ENCODE measurements around the gene RBMS1. TPM values are rescaled to one million over a fixed set of nuclear protein-coding genes. Genes with fewer than 3 reads are reported as not detected.

RBMS1 gene
- total and polyA plus RNA-seq, 2 of the 13 experiments (the other 11 are each of a cell fraction or from before 2014, with no cell fraction given), result 55.5 to 110 TPM

DNA sequence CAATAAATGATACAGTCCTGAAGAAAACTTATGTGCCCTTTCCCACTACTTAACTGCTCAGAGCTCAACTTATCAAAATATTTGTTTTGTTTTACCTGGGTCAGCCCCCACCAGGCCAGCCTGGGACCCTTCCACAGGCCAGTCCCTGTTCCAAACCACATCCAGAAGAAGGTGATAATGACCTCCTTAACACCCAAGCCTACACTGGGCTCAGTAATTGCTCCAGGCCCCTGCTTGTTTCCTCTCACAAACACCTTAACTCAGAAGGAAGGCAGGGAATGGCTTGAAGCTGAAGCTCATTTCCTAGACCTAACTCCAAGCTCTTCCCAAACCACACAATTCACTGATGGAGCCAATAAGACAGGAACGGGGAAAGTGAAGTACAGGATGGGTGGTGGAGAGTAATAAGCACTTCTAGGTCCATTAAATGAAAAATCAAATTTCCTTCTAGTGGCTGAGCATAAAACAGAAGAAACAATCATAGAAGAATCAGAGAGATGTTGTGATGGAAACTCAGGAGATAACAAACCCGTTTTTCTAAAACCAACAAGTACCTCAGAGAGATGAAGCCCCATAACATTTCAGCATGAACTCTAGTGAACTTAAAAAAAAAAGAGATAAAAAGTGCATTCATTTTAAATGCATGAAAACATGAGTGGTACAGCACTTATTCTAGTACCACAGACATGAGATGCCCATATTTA, 160.1 kb downstream of the RBMS1 start:
- no peak for FAIRE-seq
- no peaks in the 10 kb centered on the region for H3K9me3 ChIP-seq (ENCODE audit: low read length)
- peaks cover 32% of the 10 kb centered on the region for H4K20me1 ChIP-seq (ENCODE audit: insufficient read depth, low read length)
- H3K9ac ChIP-seq (ENCODE audit: insufficient read depth, low read depth, low read length), result no peak overlapping the region
- H3K4me2 ChIP-seq (ENCODE audit: low read depth, low read length), result no peak overlapping the region
- no peak for DNase-seq (ENCODE audit: low spot score)
- in situ Hi-C loops (cut with HindIII; ENCODE audit: extremely low pct_ligation_motif_present, low pct_unique_long_range_greater_than_20kb) (loop anchor here (5.0 kb wide), 1 partner anchor 74 kb away; no protein-coding TSS in a partner anchor), intact Hi-C loops (cut with micrococcal nuclease; ENCODE audit: unreplicated experiment) (no loop called here)
- peaks cover 7% of the 10 kb centered on the region for H3K79me2 ChIP-seq (ENCODE audit: insufficient read depth, low read length)
- H3K27ac ChIP-seq (ENCODE audit: extremely low read length, insufficient read depth, low read length), result no peak overlapping the region
- no peak for ATAC-seq
- ChIA-PET CTCF (ENCODE audit: low intra/inter-chr PET ratio, low total read pairs) (no interaction called here), POLR2A (interaction anchor here (0.6 kb wide), 1 partner anchor 67 kb away, joined by 3 read pairs; no protein-coding TSS in a partner anchor)
- H3K36me3 ChIP-seq (replicated peaks in 1 of 2; ENCODE audit: control insufficient read depth in 1 of 2, insufficient read depth in 2 of 2, low read length in 2 of 2), result no peaks in the 10 kb centered on the region
- BruUV-seq (replicated peaks), result no TSS peak
- no peaks in the 10 kb centered on the region for H3K27me3 ChIP-seq (ENCODE audit: control insufficient read depth in 1 of 2, insufficient read depth in 2 of 2, low read length in 2 of 2)
- no peak overlapping the region for H3K4me3 ChIP-seq (replicated peaks in 1 of 3; ENCODE audit: insufficient read depth in 1 of 3, low read depth in 2 of 3, low read length in 3 of 3)
- no peak overlapping the region for H2AFZ ChIP-seq (ENCODE audit: low read length)
- H3K4me1 ChIP-seq (ENCODE audit: insufficient read depth, low read length), result peaks cover 17% of the 10 kb centered on the region
- WGBS (ENCODE audit: low lambda C conversion rate), result 95% methylated on average over 2 of the region's 2 CpGs
- TF ChIP-seq KDM5A (IDR thresholded peaks at IDR 0.05; ENCODE audit: borderline replicate concordance, low read length) (no peak), ZNF34 (CRISPR knock-in tag; IDR thresholded peaks at IDR 0.05; ENCODE audit: borderline replicate concordance) (no peak), YEATS2 (CRISPR knock-in tag; IDR thresholded peaks at IDR 0.05; ENCODE audit: borderline replicate concordance) (no peak), IKZF4 (CRISPR knock-in tag; IDR thresholded peaks at IDR 0.05; ENCODE audit: borderline replicate concordance, low read depth, not compliant biosample characterization) (no peak), ZKSCAN5 (CRISPR knock-in tag; IDR thresholded peaks at IDR 0.05) (no peak), ZNF3 (CRISPR knock-in tag; IDR thresholded peaks at IDR 0.05) (no peak), ATF7 (IDR thresholded peaks at IDR 0.05) (no peak), ATF7 (CRISPR knock-in tag; IDR thresholded peaks at IDR 0.05) (no peak), ZNF10 (CRISPR knock-in tag; IDR thresholded peaks at IDR 0.05; ENCODE audit: borderline replicate concordance, low read depth) (no peak), ELF3 (CRISPR knock-in tag; IDR thresholded peaks at IDR 0.05) (no peak), ZFP36 (IDR thresholded peaks at IDR 0.05; ENCODE audit: borderline replicate concordance, low read depth, low read length, partially characterized antibody) (no peak), ZNF773 (CRISPR knock-in tag; IDR thresholded peaks at IDR 0.05; ENCODE audit: borderline replicate concordance) (no peak), MYNN (CRISPR knock-in tag; IDR thresholded peaks at IDR 0.05; ENCODE audit: low read depth) (no peak)
- TF ChIP-seq, protein P1, sequence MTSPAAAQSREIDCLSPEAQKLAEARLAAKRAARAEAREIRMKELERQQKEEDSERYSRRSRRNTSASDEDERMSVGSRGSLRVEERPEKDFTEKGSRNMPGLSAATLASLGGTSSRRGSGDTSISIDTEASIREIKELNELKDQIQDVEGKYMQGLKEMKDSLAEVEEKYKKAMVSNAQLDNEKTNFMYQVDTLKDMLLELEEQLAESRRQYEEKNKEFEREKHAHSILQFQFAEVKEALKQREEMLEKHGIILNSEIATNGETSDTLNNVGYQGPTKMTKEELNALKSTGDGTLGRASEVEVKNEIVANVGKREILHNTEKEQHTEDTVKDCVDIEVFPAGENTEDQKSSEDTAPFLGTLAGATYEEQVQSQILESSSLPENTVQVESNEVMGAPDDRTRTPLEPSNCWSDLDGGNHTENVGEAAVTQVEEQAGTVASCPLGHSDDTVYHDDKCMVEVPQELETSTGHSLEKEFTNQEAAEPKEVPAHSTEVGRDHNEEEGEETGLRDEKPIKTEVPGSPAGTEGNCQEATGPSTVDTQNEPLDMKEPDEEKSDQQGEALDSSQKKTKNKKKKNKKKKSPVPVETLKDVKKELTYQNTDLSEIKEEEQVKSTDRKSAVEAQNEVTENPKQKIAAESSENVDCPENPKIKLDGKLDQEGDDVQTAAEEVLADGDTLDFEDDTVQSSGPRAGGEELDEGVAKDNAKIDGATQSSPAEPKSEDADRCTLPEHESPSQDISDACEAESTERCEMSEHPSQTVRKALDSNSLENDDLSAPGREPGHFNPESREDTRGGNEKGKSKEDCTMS (CRISPR knock-in tag; conservative IDR thresholded peaks at IDR 0.05), result no peak
- TF ChIP-seq, protein P2, sequence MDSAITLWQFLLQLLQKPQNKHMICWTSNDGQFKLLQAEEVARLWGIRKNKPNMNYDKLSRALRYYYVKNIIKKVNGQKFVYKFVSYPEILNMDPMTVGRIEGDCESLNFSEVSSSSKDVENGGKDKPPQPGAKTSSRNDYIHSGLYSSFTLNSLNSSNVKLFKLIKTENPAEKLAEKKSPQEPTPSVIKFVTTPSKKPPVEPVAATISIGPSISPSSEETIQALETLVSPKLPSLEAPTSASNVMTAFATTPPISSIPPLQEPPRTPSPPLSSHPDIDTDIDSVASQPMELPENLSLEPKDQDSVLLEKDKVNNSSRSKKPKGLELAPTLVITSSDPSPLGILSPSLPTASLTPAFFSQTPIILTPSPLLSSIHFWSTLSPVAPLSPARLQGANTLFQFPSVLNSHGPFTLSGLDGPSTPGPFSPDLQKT (CRISPR knock-in tag; IDR thresholded peaks at IDR 0.05; ENCODE audit: borderline replicate concordance), result no peak
- TF ChIP-seq, protein P3, sequence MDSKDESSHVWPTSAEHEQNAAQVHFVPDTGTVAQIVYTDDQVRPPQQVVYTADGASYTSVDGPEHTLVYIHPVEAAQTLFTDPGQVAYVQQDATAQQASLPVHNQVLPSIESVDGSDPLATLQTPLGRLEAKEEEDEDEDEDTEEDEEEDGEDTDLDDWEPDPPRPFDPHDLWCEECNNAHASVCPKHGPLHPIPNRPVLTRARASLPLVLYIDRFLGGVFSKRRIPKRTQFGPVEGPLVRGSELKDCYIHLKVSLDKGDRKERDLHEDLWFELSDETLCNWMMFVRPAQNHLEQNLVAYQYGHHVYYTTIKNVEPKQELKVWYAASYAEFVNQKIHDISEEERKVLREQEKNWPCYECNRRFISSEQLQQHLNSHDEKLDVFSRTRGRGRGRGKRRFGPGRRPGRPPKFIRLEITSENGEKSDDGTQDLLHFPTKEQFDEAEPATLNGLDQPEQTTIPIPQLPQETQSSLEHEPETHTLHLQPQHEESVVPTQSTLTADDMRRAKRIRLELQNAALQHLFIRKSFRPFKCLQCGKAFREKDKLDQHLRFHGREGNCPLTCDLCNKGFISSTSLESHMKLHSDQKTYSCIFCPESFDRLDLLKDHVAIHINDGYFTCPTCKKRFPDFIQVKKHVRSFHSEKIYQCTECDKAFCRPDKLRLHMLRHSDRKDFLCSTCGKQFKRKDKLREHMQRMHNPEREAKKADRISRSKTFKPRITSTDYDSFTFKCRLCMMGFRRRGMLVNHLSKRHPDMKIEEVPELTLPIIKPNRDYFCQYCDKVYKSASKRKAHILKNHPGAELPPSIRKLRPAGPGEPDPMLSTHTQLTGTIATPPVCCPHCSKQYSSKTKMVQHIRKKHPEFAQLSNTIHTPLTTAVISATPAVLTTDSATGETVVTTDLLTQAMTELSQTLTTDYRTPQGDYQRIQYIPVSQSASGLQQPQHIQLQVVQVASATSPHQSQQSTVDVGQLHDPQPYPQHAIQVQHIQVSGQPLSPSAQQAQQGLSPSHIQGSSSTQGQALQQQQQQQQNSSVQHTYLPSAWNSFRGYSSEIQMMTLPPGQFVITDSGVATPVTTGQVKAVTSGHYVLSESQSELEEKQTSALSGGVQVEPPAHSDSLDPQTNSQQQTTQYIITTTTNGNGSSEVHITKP (CRISPR knock-in tag; IDR thresholded peaks at IDR 0.05; ENCODE audit: low read depth), result no peak

Data from HepG2 (cell line).